ENCODE results near the gene ZBTB46. TPM values are rescaled to one million over a fixed set of nuclear protein-coding genes. Genes with fewer than 3 reads are reported as not detected.
A peak's percentile ranks its signal among the peaks of the same experiment; 100 is the strongest.

Gene ZBTB46
- total RNA-seq, 1 donor from 2014 or later: 7.4 TPM

GRCh38 chr20:63701329-63702035 lies 129.6 kb downstream of the ZBTB46 start:
- Histone ChIP-seq H3K9me3 (no peaks in the 10 kb centered on the region), H3K4me1 (peaks cover 37% of the 10 kb centered on the region)
- DNase-seq (ENCODE audit: extremely low spot score in 2 of 2): no peak

GRCh38 chr20:63701051-63701328 lies 130.1 kb downstream of the ZBTB46 start:
- Histone ChIP-seq H3K9me3 (no peaks in the 10 kb centered on the region), H3K27ac (no peak overlapping the region), H3K27me3 (no peaks in the 10 kb centered on the region), H3K4me1 (peaks cover 37% of the 10 kb centered on the region), H3K4me3 (no peak overlapping the region), H3K36me3 (peaks cover 0 to 16% of the 10 kb centered on the region in 2 donors)
- intact Hi-C loops (cut with DNase I): no loop called here
- DNase-seq (ENCODE audit: extremely low spot score in 2 of 2): no peak
- TF ChIP-seq POLR2AphosphoS5 (IDR thresholded peaks at IDR 0.05; ENCODE audit: insufficient read depth in 1 of 2, low read depth in 1 of 2): no peak

More at GRCh38 chr20:63701329-63702035, 129.6 kb downstream of the ZBTB46 start:
- Histone ChIP-seq H3K36me3 (peaks cover 0 to 21% of the 10 kb centered on the region in 2 donors), H3K27me3 (no peaks in the 10 kb centered on the region), H3K27ac (no peak overlapping the region), H3K4me3 (no peak overlapping the region)
- no peak for TF ChIP-seq CTCF (IDR thresholded peaks at IDR 0.05)
- TF ChIP-seq POLR2AphosphoS5 (IDR thresholded peaks at IDR 0.05; ENCODE audit: insufficient read depth in 1 of 2, low read depth in 1 of 2): no peak
- no peak for TF ChIP-seq POLR2A (IDR thresholded peaks at IDR 0.05)
- intact Hi-C loops (cut with DNase I): no loop called here

- H3K4me3 ChIP-seq: no peak overlapping the region
- peaks cover 0 to 11% of the 10 kb centered on the region in 2 donors for H3K36me3 ChIP-seq
- H3K27ac ChIP-seq: no peak overlapping the region
- intact Hi-C loops (cut with DNase I): no loop called here
- no peak for DNase-seq (ENCODE audit: extremely low spot score in 2 of 2)
- no peaks in the 10 kb centered on the region for H3K27me3 ChIP-seq
- no peak for TF ChIP-seq POLR2A (IDR thresholded peaks at IDR 0.05)
- TF ChIP-seq CTCF (IDR thresholded peaks at IDR 0.05): no peak
- TF ChIP-seq POLR2AphosphoS5 (IDR thresholded peaks at IDR 0.05; ENCODE audit: insufficient read depth in 1 of 2, low read depth in 1 of 2): no peak
- H3K9me3 ChIP-seq: no peaks in the 10 kb centered on the region
- peaks cover 37% of the 10 kb centered on the region for H3K4me1 ChIP-seq
These were observed 130.6 kb downstream of the ZBTB46 start for GRCh38 chr20:63700199-63701050.

- Histone ChIP-seq H3K36me3 (peaks cover 0 to 3% of the 10 kb centered on the region in 2 donors), H3K9me3 (no peaks in the 10 kb centered on the region), H3K4me3 (no peak overlapping the region), H3K27ac (no peak overlapping the region), H3K27me3 (no peaks in the 10 kb centered on the region), H3K4me1 (peaks cover 40% of the 10 kb centered on the region)
- TF ChIP-seq POLR2A (IDR thresholded peaks at IDR 0.05) (no peak), POLR2AphosphoS5 (IDR thresholded peaks at IDR 0.05; ENCODE audit: insufficient read depth in 1 of 2, low read depth in 1 of 2) (peak in 1 of 2 donors; percentile 3), CTCF (IDR thresholded peaks at IDR 0.05) (no peak)
- no peak for DNase-seq (ENCODE audit: extremely low spot score in 2 of 2)
- intact Hi-C loops (cut with DNase I): no loop called here
These were observed 131.4 kb downstream of the ZBTB46 start for GRCh38 chr20:63699466-63700198.

- DNase-seq (ENCODE audit: extremely low spot score in 2 of 2): no peak
- TF ChIP-seq CTCF (IDR thresholded peaks at IDR 0.05) (no peak), POLR2A (IDR thresholded peaks at IDR 0.05) (no peak), POLR2AphosphoS5 (IDR thresholded peaks at IDR 0.05; ENCODE audit: insufficient read depth in 1 of 2, low read depth in 1 of 2) (peak in 1 of 2 donors; percentile 54)
- intact Hi-C loops (cut with DNase I): no loop called here
- H3K4me3 ChIP-seq: no peak overlapping the region
- H3K4me1 ChIP-seq: peaks cover 43% of the 10 kb centered on the region
- no peaks in the 10 kb centered on the region for H3K9me3 ChIP-seq
- no peaks in the 10 kb centered on the region for H3K27me3 ChIP-seq
- no peak overlapping the region for H3K27ac ChIP-seq
- H3K36me3 ChIP-seq: no peaks in the 10 kb centered on the region
These were observed 132.2 kb downstream of the ZBTB46 start for GRCh38 chr20:63698739-63699465.

Measured in vagina (tissue), 2 donors.